A673 (cell line): ENCODE results near the gene MSI2.

Experiments
- CTCF ChIP-seq: fragments of 300-800, 200-600 bp; sonication (generic); conservative IDR thresholded peaks from 2 replicates; pipeline ENCODE4 v1.5.1; 2017; ENCODE audit warnings: low read depth, mild to moderate bottlenecking, antibody characterized with exemption, low read length, moderate library complexity, mixed read lengths
- EZH2 ChIP-seq: fragments of 200-600 bp; sonication (generic); IDR thresholded peaks from 2 replicates; pipeline ENCODE4 v1.6.1; 2017; ENCODE audit warnings: borderline replicate concordance, low read depth, mild to moderate bottlenecking, mixed read lengths, antibody characterized with exemption, low read length; ENCODE audit not compliant: poor library complexity, severe bottlenecking

- TF ChIP-seq CTCF (no peak), EZH2 (no peak)
These were observed 238.1 kb downstream of the MSI2 start for GRCh38 chr17:57494443-57494842.
